Measurements from ENCODE around the gene A2ML1. TPM values are rescaled to one million over a fixed set of nuclear protein-coding genes. Genes with fewer than 3 reads are reported as not detected.
"Not testable (repeated sequence)": the region's sequence is repeated elsewhere in the genome, so short reads cannot be mapped to it uniquely, and the experiment has no call there.

Gene A2ML1
- total and polyA plus RNA-seq, 2 experiments from 2014 or later, result not detected

DNA sequence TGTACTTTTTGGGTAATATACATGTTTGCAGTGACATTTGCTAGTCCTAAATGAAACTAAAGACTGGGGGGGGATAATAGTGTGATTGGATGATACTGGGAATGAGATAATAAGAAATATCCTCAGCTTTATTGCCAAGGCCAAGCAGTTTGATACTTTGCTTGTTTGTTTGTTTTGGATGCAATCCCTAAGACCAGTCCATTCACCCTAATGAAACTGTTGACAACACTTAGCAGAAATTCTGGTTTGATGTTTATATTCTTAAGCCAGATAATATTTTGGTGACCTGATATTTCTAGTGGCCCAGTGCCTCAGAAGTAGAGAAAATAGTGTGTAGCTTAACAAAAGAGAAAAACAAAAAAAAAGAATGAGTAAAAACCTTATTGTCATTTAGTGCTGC, 93.7 kb downstream of the A2ML1 start:
- H3K4me3 ChIP-seq, result no peak overlapping the region
- peaks cover 9% of the 10 kb centered on the region for H3K36me3 ChIP-seq

DNA sequence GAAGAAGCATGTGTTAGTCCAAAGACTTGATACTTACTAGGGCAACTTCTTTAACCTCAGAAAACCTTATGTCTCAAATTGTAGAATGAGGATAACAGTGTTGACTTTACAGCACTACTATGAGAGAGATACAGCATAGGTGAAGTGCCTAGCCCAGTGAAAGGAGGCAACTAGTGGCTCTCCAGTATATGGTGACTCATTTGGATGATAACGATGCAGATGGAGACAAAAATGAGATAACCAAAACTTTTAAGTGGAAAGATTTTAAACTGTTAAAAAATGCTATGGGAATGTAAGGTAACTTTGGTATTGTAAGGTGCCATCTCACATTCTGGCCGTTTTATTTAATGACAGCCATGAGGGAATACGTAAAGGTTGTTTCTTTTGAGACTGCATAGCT, 94.6 kb downstream of the A2ML1 start:
- no peak overlapping the region for H3K27ac ChIP-seq
- H3K36me3 ChIP-seq, result peaks cover 15% of the 10 kb centered on the region
- DNase-seq (ENCODE audit: low read depth in 1 of 2, low spot score in 1 of 2), result no peak
- no peaks in the 10 kb centered on the region for H3K9me3 ChIP-seq (ENCODE audit: low read depth)
- H3K4me1 ChIP-seq (ENCODE audit: low read depth), result peaks cover 18% of the 10 kb centered on the region
- no peaks in the 10 kb centered on the region for H3K27me3 ChIP-seq
- H3K4me3 ChIP-seq, result no peak overlapping the region
- TF ChIP-seq, protein P1, sequence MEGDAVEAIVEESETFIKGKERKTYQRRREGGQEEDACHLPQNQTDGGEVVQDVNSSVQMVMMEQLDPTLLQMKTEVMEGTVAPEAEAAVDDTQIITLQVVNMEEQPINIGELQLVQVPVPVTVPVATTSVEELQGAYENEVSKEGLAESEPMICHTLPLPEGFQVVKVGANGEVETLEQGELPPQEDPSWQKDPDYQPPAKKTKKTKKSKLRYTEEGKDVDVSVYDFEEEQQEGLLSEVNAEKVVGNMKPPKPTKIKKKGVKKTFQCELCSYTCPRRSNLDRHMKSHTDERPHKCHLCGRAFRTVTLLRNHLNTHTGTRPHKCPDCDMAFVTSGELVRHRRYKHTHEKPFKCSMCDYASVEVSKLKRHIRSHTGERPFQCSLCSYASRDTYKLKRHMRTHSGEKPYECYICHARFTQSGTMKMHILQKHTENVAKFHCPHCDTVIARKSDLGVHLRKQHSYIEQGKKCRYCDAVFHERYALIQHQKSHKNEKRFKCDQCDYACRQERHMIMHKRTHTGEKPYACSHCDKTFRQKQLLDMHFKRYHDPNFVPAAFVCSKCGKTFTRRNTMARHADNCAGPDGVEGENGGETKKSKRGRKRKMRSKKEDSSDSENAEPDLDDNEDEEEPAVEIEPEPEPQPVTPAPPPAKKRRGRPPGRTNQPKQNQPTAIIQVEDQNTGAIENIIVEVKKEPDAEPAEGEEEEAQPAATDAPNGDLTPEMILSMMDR (IDR thresholded peaks at IDR 0.05; ENCODE audit: low read depth, low read length), result no peak

More for the DNA sequence above, 93.7 kb downstream of the A2ML1 start:
- Histone ChIP-seq H3K27ac (no peak overlapping the region), H3K27me3 (no peaks in the 10 kb centered on the region), H3K9me3 (ENCODE audit: low read depth) (no peaks in the 10 kb centered on the region), H3K4me1 (ENCODE audit: low read depth) (peaks cover 21% of the 10 kb centered on the region)
- no peak for DNase-seq (ENCODE audit: low read depth in 1 of 2, low spot score in 1 of 2)
- TF ChIP-seq, protein P1 (IDR thresholded peaks at IDR 0.05; ENCODE audit: low read depth, low read length), result no peak

DNA sequence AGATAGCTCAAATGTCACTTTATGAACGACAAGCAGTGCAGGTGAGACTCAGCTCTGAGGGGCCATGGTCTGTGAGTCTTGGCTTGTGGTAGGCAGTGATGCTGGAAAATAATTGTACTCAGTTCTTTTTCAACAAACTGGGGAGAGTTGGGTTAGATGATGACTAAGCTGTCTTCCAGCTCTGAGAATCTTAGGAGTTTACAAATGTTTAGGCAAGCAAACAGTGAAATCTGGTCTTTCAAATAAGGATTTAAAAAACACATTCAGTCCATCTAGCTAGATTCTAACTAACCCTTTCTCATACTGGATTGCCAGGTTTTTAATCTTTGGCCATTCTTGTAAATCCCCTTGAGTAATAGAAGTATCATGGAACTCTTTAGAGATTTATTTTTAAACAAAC, 95.3 kb downstream of the A2ML1 start:
- Histone ChIP-seq H3K27me3 (no peaks in the 10 kb centered on the region), H3K4me3 (no peak overlapping the region), H3K27ac (no peak overlapping the region), H3K9me3 (ENCODE audit: low read depth) (no peaks in the 10 kb centered on the region), H3K36me3 (peaks cover 18% of the 10 kb centered on the region), H3K4me1 (ENCODE audit: low read depth) (peaks cover 11% of the 10 kb centered on the region)
- no peak for DNase-seq (ENCODE audit: low read depth in 1 of 2, low spot score in 1 of 2)
- TF ChIP-seq, protein P1 (IDR thresholded peaks at IDR 0.05; ENCODE audit: low read depth, low read length), result no peak

DNA sequence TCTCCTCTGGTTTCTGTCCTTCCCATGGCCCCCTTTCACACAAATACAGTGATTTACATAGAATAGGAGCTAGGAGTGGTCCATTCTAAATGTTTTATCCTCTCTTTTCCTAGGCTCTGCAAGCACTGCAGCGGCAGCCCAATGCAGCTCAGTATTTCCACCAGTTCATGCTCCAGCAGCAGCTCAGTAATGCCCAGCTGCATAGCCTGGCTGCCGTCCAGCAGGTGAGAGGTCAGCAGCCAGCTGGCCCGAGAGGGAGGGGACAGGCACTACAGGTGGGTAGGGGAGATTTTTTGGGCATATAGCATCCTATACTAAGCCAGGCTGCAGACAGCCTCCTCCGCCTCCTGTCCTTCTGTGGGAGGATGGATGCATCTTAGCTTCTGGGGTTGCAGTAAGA, 97.2 kb downstream of the A2ML1 start:
- H3K9me3 ChIP-seq (ENCODE audit: low read depth); H3K4me3 ChIP-seq; DNase-seq (ENCODE audit: low read depth in 1 of 2, low spot score in 1 of 2); H3K4me1 ChIP-seq (ENCODE audit: low read depth); H3K27me3 ChIP-seq; H3K27ac ChIP-seq: not testable (repeated sequence)
- H3K36me3 ChIP-seq, result peaks cover 23% of the 10 kb centered on the region

DNA sequence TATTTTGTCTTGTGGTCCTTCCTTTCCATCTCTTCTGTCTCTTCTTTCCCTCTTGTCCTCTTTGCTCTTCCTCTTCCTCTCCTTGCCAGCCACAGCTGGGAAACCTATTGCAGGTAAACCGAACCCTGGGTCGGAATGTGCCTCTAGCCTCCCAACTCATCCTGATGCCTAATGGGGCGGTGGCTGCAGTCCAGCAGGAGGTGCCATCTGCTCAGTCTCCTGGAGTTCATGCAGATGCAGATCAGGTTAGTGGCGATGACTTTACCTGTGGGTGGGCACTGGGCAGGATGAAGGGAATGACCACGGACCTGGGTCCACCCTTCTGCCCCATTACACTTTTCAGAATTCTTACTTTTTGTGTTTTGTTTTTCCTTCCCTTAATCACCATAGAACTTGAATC, 100.1 kb downstream of the A2ML1 start:
- no peak overlapping the region for H3K4me3 ChIP-seq
- peaks cover 23% of the 10 kb centered on the region for H3K36me3 ChIP-seq
- H3K27me3 ChIP-seq, result no peaks in the 10 kb centered on the region
- TF ChIP-seq, protein P1 (IDR thresholded peaks at IDR 0.05; ENCODE audit: low read depth, low read length), result no peak
- H3K4me1 ChIP-seq (ENCODE audit: low read depth), result no peaks in the 10 kb centered on the region
- no peaks in the 10 kb centered on the region for H3K9me3 ChIP-seq (ENCODE audit: low read depth)
- no peak for DNase-seq (ENCODE audit: low read depth in 1 of 2, low spot score in 1 of 2)
- H3K27ac ChIP-seq, result no peak overlapping the region

Other genes starting within 250 kb of the A2ML1 start
- gene AICDA, start 209.8 kb upstream of the A2ML1 start, total RNA-seq, result 1.7 TPM in 1 of 2 replicates, not detected in the other
- not detected in 2 replicates for gene AICDA, start 209.8 kb upstream of the A2ML1 start, polyA plus RNA-seq
- gene MFAP5, start 159.8 kb upstream of the A2ML1 start, total RNA-seq, result not detected in 2 replicates
- 0.10 TPM in 1 of 2 replicates, not detected in the other for gene MFAP5, start 159.8 kb upstream of the A2ML1 start, polyA plus RNA-seq
- 52.1 and 70.9 TPM in 2 replicates for gene RIMKLB, start 124.6 kb upstream of the A2ML1 start, total RNA-seq
- 47.7 and 51.4 TPM in 2 replicates for gene RIMKLB, start 124.6 kb upstream of the A2ML1 start, polyA plus RNA-seq
- 44.3 and 51.7 TPM in 2 replicates for gene PHC1, start 91.9 kb downstream of the A2ML1 start, total RNA-seq
- gene PHC1, start 91.9 kb downstream of the A2ML1 start, polyA plus RNA-seq, result 37.5 and 47.0 TPM in 2 replicates
- gene M6PR, start 127.0 kb downstream of the A2ML1 start, total RNA-seq, result 69.4 and 108 TPM in 2 replicates
- gene M6PR, start 127.0 kb downstream of the A2ML1 start, polyA plus RNA-seq, result 91.2 and 120 TPM in 2 replicates
- 5.6 and 8.5 TPM in 2 replicates for gene KLRG1, start 166.9 kb downstream of the A2ML1 start, total RNA-seq
- 13.1 and 15.6 TPM in 2 replicates for gene KLRG1, start 166.9 kb downstream of the A2ML1 start, polyA plus RNA-seq